HG02763 (cell line): ENCODE measurements around the gene CSRP2.

ENCODE experiments used
- ATAC-seq: cut with Tn5 transposase; IDR thresholded peaks from one replicate; pipeline ENCODE4 v1.9.1; 2021; ENCODE audit warnings: mild to moderate bottlenecking, moderate library complexity; ENCODE audit not compliant: unreplicated experiment

The CSRP2 gene

DNA sequence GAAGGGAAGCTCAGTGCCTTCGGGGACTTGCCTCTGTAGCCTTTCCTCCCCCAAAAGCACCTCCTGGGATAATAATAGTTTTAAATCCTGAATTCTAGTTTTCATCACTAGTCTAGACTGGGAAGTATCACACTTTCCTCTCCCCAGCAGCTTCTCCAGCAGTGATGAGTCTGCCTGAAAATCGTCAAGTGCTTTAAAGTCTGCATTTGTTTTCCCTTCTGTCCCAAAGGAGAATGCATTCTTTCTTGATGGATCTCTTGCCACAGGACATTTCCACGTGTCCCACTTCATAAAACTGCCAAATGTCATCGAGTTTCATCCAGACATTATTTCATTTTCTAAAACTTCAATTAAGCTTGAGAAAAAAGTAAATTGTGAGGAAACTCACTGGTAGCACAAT lies 15.0 kb downstream of the CSRP2 start:
- no peak for ATAC-seq

DNA sequence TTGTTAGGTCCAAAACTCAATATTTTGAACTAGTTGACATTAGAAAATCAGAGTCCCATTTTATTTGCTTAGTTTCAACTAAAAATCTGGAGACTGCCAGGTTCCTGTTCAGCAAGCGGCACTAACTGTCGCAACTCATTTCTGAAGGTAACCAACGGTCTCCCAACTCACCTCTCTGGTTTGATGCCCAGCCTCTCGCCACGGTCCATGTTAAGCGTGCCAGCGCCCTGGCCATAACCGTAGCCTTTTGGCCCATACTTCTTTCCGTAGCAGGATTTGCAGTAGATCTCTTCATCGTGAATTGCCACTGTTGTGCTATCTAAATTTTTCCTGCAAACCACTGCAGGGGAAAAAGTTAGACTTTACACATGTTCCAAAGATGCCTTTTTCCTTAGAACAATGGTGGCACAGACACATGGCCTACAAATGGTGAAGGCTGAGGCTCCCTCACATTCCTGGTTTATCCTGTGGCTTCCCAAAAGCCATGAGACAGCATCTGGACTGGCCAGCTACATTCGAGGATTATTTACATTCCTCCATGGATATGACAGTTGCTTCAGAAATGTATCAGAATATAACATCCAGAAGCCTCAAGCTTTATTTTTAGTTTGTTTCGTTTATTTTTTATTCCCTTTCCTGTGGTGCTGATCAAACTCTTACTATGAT lies 15.7 kb downstream of the CSRP2 start:
- no peak for ATAC-seq

DNA sequence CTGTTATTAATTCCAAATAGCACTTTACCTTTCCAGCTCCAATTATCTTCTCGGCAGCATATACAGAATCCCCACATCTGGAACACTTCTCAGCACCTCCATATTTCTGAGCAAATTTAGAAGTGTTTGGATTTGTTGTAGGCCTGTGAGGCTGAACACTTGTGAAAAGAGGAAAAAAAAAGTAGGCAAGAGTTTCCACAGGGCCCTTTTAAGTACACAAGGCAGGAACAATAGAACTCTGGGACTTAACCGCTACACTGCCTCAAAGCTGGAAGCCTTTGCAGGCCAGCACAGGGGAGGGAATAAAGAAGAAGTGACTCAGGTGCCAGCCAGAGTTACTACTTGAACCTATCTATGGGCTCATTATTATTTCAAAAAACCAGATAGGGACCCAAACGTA lies 18.6 kb downstream of the CSRP2 start:
- ATAC-seq: no peak

DNA sequence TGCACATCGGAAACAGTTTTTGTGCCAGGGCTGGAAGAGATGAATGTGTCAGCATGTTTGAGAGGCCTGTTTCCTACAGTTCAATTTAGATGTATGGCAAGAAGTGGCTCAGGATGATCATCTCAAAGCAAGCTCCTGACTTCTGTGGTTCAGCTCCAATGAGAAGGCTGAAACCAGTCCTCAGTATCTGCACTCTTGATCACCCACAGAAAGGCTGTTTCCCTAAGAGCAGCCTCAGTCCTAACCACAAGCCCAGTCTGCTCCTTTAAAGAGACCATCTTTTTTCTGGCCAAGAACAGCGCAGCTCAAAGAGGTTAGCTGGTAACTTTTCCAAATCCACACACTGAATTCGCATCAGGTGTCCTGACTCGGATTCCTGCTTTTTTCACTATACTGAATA lies 19.2 kb downstream of the CSRP2 start:
- ATAC-seq: no peak

DNA sequence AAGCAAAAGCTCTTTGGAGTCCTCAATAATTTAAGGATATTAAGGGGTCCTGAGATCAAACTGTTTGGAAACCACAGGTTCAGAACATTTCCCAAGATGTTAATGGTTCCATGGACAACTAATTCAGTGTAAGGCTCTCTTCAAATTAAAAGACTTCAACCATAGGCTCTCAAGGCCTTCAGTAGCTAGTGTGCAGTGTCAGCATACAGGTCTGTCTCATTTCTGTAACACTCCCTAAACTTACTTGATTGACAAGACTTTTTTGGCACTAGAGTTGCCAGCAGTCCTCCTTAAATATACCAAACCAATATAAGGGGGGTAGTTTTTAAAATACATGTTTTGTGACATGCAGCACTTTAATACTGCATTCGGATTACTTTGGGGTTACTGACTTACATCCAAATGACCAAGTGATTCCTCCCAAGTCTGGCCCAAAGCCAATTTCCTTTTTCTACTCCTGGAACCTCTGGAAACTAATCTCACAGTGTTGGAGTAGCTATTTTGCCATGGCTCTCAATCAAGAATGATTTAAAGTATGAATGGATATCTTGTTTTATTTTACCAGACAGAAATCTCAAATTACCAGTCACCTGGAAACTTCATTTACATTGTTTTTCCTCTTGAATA lies 22.7 kb downstream of the CSRP2 start:
- ATAC-seq: no peak

DNA sequence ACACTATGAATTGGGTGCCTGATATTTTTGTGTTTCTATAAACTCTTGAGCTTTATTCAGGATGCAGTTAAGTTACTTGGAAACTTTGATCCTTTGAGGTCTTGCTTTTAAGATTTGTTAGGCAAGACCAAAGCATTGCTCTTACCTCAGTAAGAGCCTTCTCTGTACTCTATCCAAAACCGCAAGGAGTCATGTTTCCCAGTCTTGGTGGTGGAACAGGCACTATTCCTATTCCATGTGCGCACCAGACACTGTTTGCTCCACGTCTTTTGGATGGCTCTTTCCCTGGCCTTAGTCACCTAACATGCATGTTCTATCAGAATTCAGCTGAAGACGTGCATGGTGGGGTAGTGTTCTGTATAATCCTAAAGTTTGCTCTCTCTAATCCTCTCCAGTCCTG lies 23.5 kb downstream of the CSRP2 start:
- ATAC-seq: no peak

DNA sequence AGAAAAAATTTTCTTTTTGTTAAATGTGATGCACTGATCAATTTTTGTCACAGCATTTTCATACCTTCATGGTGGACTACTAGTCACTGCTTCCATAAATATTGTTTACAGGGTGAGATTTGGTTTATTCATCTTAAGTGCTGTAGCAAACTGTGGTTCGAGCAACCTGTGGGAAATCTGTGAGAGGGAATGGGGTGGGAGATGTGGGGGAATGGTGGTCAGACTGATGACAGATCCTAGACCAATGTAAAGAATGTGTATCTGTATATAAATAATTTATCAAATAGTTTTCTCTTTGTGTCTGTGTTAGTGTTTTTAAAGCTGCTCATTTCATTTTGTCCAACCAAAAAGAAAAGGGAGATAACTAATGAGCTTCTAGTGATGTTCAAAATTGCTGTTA lies 26.7 kb downstream of the CSRP2 start:
- ATAC-seq: no peak

DNA sequence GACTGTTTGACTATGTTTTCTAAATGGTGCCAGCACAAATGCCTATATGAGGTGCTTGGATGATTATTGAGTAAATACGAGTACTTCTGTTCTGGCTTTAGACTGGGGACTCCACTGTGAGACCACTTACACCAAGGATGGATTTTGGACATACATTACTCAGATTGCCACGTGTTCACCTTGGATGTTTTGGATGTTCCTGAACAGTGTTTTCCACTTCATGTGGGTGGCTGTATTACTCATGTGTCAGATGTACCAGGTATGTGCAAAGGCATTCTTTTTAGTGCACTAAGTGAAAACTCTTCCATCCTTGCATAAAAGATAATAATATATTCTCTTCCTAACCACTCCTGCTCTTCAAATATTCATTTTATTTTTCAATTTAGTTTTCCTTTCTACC lies 30.7 kb downstream of the CSRP2 start:
- no peak for ATAC-seq

DNA sequence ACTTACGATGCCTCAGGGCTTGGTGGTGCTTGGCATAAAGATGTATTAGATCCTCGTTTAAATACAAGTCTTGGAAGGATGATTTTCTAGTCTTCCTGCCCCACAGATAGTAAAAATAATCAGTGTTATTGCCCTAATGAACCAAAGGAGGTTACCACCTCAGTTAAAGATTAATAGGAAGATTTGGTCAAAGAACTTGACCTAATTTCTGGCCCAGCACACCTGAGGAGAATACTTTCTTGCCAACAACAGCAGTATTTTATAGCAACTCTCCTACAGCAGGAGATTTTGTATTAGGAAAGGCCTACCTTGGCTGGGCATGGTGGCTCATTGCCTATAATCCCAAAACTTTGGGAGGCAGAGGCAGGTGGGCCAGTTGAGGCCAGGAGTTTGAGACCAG lies 31.6 kb downstream of the CSRP2 start:
- no peak for ATAC-seq

DNA sequence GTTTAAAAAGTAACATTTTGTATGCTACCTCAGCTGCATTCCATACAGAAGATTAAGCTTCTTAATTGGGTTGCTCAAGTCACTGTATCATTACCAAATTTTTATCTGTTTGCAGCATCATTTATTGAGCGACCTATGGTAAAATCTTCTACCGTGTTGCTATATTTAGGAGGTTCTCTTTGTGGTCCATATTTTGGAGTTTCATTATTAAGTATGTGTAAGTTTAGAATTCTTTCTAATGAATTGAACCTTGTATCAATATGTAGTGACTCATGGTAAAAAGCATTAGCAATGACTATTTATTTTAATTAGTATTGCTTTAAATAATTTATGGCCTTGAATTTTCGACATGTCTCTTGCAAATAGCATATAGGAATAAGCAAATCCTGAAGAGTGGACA lies 42.2 kb downstream of the CSRP2 start:
- ATAC-seq: no peak

DNA sequence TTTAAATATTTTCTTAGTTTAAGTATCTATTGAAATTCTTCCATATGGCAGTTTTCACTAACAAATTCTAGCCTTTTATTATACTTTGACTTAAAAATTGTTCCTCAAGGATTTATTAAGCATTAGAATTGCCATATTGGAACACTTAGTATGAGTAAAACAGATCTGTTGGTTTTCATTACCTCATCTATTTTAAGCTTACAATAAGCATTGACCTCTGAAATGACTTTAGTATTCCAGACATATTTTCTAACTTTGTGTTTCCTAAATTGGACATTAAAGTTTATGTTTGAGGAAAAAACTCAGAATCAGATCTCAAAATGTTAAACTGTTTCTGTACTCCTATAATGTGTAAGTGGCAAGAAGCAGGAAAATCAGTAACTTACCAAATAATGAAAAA lies 48.4 kb downstream of the CSRP2 start:
- no peak for ATAC-seq

DNA sequence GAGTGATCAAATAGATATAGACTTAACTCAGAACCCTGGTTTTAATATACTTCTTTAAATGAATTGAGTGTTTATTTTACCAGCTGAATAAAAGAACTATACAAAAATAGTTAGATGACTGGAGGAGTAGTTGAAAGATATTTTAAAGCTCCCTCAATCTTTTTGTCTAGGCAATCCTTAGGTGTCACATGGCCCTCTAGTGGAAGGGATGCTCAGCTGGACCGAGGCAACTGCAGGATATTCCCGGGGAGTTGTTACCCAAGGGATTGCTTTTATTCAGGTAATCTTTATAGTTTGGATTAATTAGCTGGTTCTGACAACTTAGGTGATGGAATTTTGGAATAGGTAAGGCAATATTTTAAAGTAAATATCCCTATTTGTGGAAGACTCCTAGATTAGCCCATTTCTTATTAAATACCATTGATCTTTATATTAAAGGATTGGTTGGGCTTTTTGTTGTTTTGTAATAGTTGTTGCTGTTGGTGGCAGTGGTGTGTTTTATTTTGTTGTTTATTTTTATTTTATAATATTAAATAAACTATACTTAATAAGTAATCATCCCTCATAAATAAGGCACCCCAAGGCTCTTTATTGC lies 57.8 kb downstream of the CSRP2 start:
- ATAC-seq: no peak

DNA sequence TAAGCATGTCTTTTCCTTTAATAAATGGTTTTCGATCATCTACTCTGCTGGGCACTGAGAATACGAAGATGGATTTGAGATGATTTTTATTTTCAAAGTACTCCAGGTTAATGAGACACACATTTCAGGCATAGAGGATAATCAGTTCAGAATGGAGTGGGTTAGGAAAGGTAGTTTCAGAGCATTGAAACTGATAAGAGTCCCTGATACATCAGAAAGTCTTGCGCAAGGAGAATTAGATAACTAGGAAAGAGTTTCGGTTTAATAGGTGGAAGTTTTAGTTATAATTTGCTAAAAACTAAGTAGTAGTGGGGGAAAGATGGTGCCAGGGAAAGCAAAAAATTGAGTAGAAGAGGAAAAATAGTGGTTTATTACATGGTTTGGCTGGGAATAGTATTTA lies 64.8 kb downstream of the CSRP2 start:
- no peak for ATAC-seq

DNA sequence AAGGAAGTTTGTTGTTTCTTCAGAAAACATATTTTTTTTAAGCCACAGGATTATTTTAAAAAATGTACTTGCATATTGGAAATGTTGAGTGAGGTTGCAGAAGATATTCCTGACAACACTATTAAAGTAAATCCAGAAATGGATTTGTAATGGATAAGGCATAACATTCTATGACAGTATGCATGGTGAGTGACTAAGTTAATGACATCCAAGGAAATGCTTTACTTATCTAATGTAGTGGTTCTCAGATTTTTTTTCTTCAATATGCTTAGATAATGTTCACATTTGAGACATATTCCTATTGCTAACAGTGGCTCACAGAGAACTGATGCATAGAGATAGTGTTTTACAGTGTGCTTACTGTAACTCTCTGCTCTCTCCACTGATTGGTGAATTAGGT lies 65.6 kb downstream of the CSRP2 start:
- no peak for ATAC-seq

DNA sequence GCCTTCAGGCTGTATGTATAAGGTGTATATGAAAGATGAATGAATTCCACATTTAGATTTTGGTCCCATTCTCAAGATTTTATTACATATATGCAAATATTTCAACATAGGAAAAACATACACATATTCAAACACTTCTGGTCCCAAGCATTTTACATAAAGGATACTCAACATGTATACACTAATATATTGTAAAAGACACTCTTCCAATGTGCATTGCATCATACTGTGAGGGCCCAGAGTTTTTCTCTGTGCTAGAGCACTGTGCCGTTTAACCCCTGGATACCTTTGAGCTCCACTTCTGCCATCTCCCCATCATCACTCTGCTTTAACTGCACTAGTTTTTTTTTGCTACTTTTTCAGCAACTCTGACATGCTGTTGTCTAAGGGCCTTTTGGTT lies 66.8 kb downstream of the CSRP2 start:
- ATAC-seq: no peak

DNA sequence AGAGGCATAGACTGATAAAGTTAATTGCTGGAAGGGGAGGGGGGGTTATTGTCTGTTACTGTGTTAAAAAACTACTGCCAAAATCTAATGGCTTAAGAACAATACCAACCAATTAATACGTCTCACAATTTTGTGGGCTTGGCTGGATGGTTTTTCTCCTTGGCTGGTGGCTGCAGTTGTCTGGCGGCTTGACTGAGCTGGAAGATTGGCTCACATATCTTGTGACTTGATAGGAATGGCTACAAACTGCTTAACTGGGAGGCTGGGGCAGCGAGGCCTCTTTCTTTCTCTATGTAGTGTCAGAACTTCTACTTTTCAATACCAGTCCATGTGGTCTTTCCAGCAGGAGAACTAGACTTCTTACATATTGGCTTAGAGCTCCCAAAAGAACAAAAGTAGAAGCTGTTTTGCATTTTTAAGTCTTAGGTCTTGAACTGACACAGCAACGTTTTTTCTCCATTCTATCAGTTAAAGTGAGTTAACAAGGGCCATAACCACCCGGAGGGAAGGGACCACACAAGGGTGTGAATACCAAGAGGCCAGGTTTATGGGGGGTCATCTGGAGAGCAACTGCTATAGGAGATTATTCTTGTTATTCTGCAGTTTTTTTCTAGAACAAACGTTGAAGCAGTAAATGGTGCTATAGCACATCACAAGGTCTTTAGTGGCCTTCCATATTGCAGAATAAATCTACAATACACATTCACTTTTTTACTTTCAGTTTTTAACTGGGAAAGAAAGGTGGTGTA lies 68.0 kb downstream of the CSRP2 start:
- ATAC-seq: no peak
